Measurements from ENCODE around the gene TCEANC. TPM values are rescaled to one million over a fixed set of nuclear protein-coding genes. Genes with fewer than 3 reads are reported as not detected.

Gene TCEANC
- total RNA-seq, 4 donors from 2014 or later = 1.7 to 4.7 (median 3.2) TPM

- TF ChIP-seq CTCF (IDR thresholded peaks at IDR 0.05) (no peak), EP300 (IDR thresholded peaks at IDR 0.05) (no peak), POLR2A (IDR thresholded peaks at IDR 0.05) (no peak), POLR2AphosphoS5 (IDR thresholded peaks at IDR 0.05) (no peak)
- Histone ChIP-seq H3K4me3 (no peak overlapping the region), H3K36me3 (no peaks in the 10 kb centered on the region), H3K9me3 (no peaks in the 10 kb centered on the region), H3K27ac (no peak overlapping the region), H3K27me3 (no peaks in the 10 kb centered on the region), H3K4me1 (peaks cover 13% of the 10 kb centered on the region)
- DNase-seq (ENCODE audit: low spot score in 2 of 2) = no peak
- 68% methylated on average over 3 of the region's 3 CpGs for WGBS
These were observed 1.8 kb upstream of the TCEANC start for GRCh38 chrX:13651150-13651549.

GRCh38 chrX:13652287-13652793 is 601 bp upstream of the TCEANC start:
- no peak for DNase-seq (ENCODE audit: low spot score in 2 of 2)
- Histone ChIP-seq H3K4me1 (peaks cover 13% of the 10 kb centered on the region), H3K9me3 (no peaks in the 10 kb centered on the region), H3K4me3 (peak overlapping the region; percentile 65), H3K36me3 (no peaks in the 10 kb centered on the region), H3K27me3 (no peaks in the 10 kb centered on the region), H3K27ac (peak overlapping the region; percentile 95)
- TF ChIP-seq POLR2A (IDR thresholded peaks at IDR 0.05) = no peak
- no peak for TF ChIP-seq EP300 (IDR thresholded peaks at IDR 0.05)
- no peak for TF ChIP-seq CTCF (IDR thresholded peaks at IDR 0.05)
- TF ChIP-seq POLR2AphosphoS5 (IDR thresholded peaks at IDR 0.05) = no peak
- whole genome bisulfite sequencing = 45% methylated on average over 7 of the region's 7 CpGs

GRCh38 chrX:13654116-13654515 is 1.2 kb downstream of the TCEANC start:
- Histone ChIP-seq H3K27me3 (no peaks in the 10 kb centered on the region), H3K4me1 (peaks cover 16% of the 10 kb centered on the region), H3K27ac (no peak overlapping the region), H3K4me3 (no peak overlapping the region), H3K9me3 (no peaks in the 10 kb centered on the region), H3K36me3 (no peaks in the 10 kb centered on the region)
- no peak for TF ChIP-seq EP300 (IDR thresholded peaks at IDR 0.05)
- TF ChIP-seq POLR2AphosphoS5 (IDR thresholded peaks at IDR 0.05) = no peak
- no peak for TF ChIP-seq CTCF (IDR thresholded peaks at IDR 0.05)
- TF ChIP-seq POLR2A (IDR thresholded peaks at IDR 0.05) = no peak
- DNase-seq (ENCODE audit: low spot score in 2 of 2) = no peak

- H3K9me3 ChIP-seq = no peaks in the 10 kb centered on the region
- no peaks in the 10 kb centered on the region for H3K27me3 ChIP-seq
- H3K4me1 ChIP-seq = peaks cover 16% of the 10 kb centered on the region
- no peaks in the 10 kb centered on the region for H3K36me3 ChIP-seq
- no peak for DNase-seq (ENCODE audit: low spot score in 2 of 2)
- TF ChIP-seq CTCF (IDR thresholded peaks at IDR 0.05) = no peak
- TF ChIP-seq POLR2AphosphoS5 (IDR thresholded peaks at IDR 0.05) = no peak
- no peak for TF ChIP-seq EP300 (IDR thresholded peaks at IDR 0.05)
- TF ChIP-seq POLR2A (IDR thresholded peaks at IDR 0.05) = no peak
- no peak overlapping the region for H3K27ac ChIP-seq
- no peak overlapping the region for H3K4me3 ChIP-seq
- 79% methylated on average over 3 of the region's 3 CpGs for WGBS
These were observed 2.7 kb downstream of the TCEANC start for GRCh38 chrX:13655674-13656073.

GRCh38 chrX:13658602-13659001 is 5.7 kb downstream of the TCEANC start:
- peaks cover 9% of the 10 kb centered on the region for H3K4me1 ChIP-seq
- H3K27me3 ChIP-seq = no peaks in the 10 kb centered on the region
- no peaks in the 10 kb centered on the region for H3K36me3 ChIP-seq
- H3K9me3 ChIP-seq = no peaks in the 10 kb centered on the region
- 19% methylated on average over 2 of the region's 2 CpGs for WGBS
- DNase-seq (ENCODE audit: low spot score in 2 of 2) = no peak
- H3K27ac ChIP-seq = no peak overlapping the region
- no peak overlapping the region for H3K4me3 ChIP-seq
- no peak for TF ChIP-seq EP300 (IDR thresholded peaks at IDR 0.05)
- TF ChIP-seq CTCF (IDR thresholded peaks at IDR 0.05) = peak; percentile 41 to 68

Measured in suprapubic skin (tissue), 4 donors.